B cell (primary cell): Measurements from ENCODE around the gene CLCA4. TPM values are rescaled to one million over a fixed set of nuclear protein-coding genes. Genes with fewer than 3 reads are reported as not detected.

ENCODE experiments used
- ATAC-seq: fragments of 200-7000 bp; cut with Tn5 transposase; one replicate; pipeline ENCODE4 v1.10.0; 2021; ENCODE audit warnings: low read depth, mild to moderate bottlenecking, moderate number of reproducible peaks, moderate library complexity
- CTCF ChIA-PET: fragments of 350-600 bp; sonication (Branson Sonifier 250); formaldehyde crosslinking; loops from one replicate; lab custom pipeline; 2021; ENCODE audit warnings: antibody characterized with exemption, inconsistent platforms; lab: Charles Lee
- POLR2A ChIA-PET: fragments of 350-600 bp; sonication (Branson Sonifier 250); formaldehyde crosslinking; loops from one replicate; lab custom pipeline; 2021; ENCODE audit warnings: antibody characterized with exemption; lab: Charles Lee
- DNase-seq: peaks from one replicate; pipeline ENCODE4 v3.0.0; 2013
- H2AFZ ChIP-seq: 2 replicates; pipeline ENCODE4 v1.6.1; 2012; ENCODE audit warnings: mild to moderate bottlenecking, low read depth, low read length; ENCODE audit not compliant: insufficient read depth, poor library complexity, severe bottlenecking
- H3K27ac ChIP-seq, 2 donors: 1 replicate in 1 of 2; 2 replicates in 1 of 2; pipeline ENCODE4 v1.5.1; 2012 to 2013; ENCODE audit warnings: low read length in 2 of 2, mild to moderate bottlenecking in 2 of 2, moderate library complexity in 1 of 2
- H3K27me3 ChIP-seq, 4 experiments: fragments of 200-600 bp in 1 of 4; sonication (generic) in 1 of 4; replicated peaks in 1 of 4; 1 replicate in 2 of 4; 2 replicates in 2 of 4; pipeline versions ENCODE4 v1.6.1 to v1.7.0; 2013 to 2016; ENCODE audit warnings: low read length in 3 of 4, mild to moderate bottlenecking in 2 of 4, mixed read lengths in 1 of 4, moderate library complexity in 1 of 4; ENCODE audit not compliant: insufficient read depth in 4 of 4, control insufficient read depth in 3 of 4; ENCODE audit errors: control extremely low read depth in 1 of 4
- H3K36me3 ChIP-seq, 2 experiments: replicated peaks in 1 of 2; 1 replicate in 1 of 2; 2 replicates in 1 of 2; pipeline versions ENCODE4 v1.6.1 to v1.7.1; 2013; ENCODE audit warnings: low read length in 1 of 2; ENCODE audit not compliant: insufficient read depth in 2 of 2, control insufficient read depth in 1 of 2; ENCODE audit errors: control extremely low read depth in 1 of 2, extremely low read depth in 1 of 2
- H3K4me1 ChIP-seq, 2 donors: fragments of 200-600 bp in 1 of 2; sonication (generic) in 1 of 2; 1 replicate in 1 of 2; 2 replicates in 1 of 2; pipeline versions ENCODE4 v1.5.1 to v1.6.1; 2013 to 2017; ENCODE audit warnings: low read length in 2 of 2; ENCODE audit not compliant: control insufficient read depth in 2 of 2, insufficient read depth in 2 of 2
- H3K4me2 ChIP-seq: replicated peaks from 2 replicates; pipeline ENCODE3; 2012; ENCODE audit warnings: mild to moderate bottlenecking, low read depth, low read length; ENCODE audit not compliant: poor library complexity, severe bottlenecking
- H3K4me3 ChIP-seq, 5 experiments: fragments of 200-600 bp in 1 of 5; sonication (generic) in 1 of 5; 1 replicate in 3 of 5; 2 replicates in 2 of 5; pipeline versions ENCODE4 v1.5.1 to v1.7.0; 2011 to 2016; ENCODE audit warnings: low read length in 4 of 5, mild to moderate bottlenecking in 4 of 5, low read depth in 2 of 5, control low read depth in 1 of 5, moderate library complexity in 1 of 5; ENCODE audit not compliant: insufficient read depth in 1 of 5; ENCODE audit errors: control extremely low read depth in 1 of 5, extremely low read depth in 1 of 5
- H3K79me2 ChIP-seq: fragments of 200-600 bp; sonication (generic); one replicate; pipeline ENCODE4 v1.6.0; 2016; ENCODE audit warnings: low read length; ENCODE audit not compliant: control insufficient read depth, insufficient read depth
- H3K9ac ChIP-seq: fragments of 200-600 bp; sonication (generic); 2 replicates; pipeline ENCODE4 v1.6.1; 2017; ENCODE audit warnings: mild to moderate bottlenecking, low read length, moderate library complexity
- H3K9me3 ChIP-seq, 3 donors: one replicate each; pipeline versions ENCODE4 v1.6.1 to v1.7.1; 2013; ENCODE audit warnings: low read length in 2 of 3; ENCODE audit not compliant: control insufficient read depth in 2 of 3, insufficient read depth in 1 of 3; ENCODE audit errors: control extremely low read depth in 1 of 3
- H4K20me1 ChIP-seq: 2 replicates; pipeline ENCODE4 v1.6.0; 2012; ENCODE audit warnings: mild to moderate bottlenecking, low read length; ENCODE audit not compliant: insufficient read depth, control insufficient read depth, poor library complexity, severe bottlenecking
- H3K27ac Mint-ChIP-seq: one replicate; pipeline ENCODE4 v1.8.0; 2021; ENCODE audit warnings: mixed read lengths
- H3K27me3 Mint-ChIP-seq: one replicate; pipeline ENCODE4 v1.8.0; 2021; ENCODE audit warnings: mixed read lengths
- H3K4me1 Mint-ChIP-seq: one replicate; pipeline ENCODE4 v1.8.0; 2021; ENCODE audit warnings: mixed read lengths
- H3K4me3 Mint-ChIP-seq: one replicate; pipeline ENCODE4 v1.8.0; 2021; ENCODE audit warnings: mixed read lengths
- H3K9me3 Mint-ChIP-seq: one replicate; pipeline ENCODE4 v1.8.0; 2022; ENCODE audit warnings: mixed read lengths; ENCODE audit not compliant: insufficient read depth
- CTCF ChIP-seq: fragments of 200-600 bp; IDR thresholded peaks from one replicate; pipeline ENCODE4 v1.8.0; 2022; ENCODE audit warnings: antibody characterized with exemption, mild to moderate bottlenecking
- EZH2 ChIP-seq: IDR thresholded peaks from 2 replicates; pipeline ENCODE4 v1.6.1; 2012; ENCODE audit warnings: borderline replicate concordance, low read depth, mild to moderate bottlenecking, moderate library complexity, low read length; ENCODE audit not compliant: insufficient read depth, poor library complexity, severe bottlenecking
- WGBS: methylation state at CpG from one replicate; pipeline ENCODE4 v1.1.5; 2013; ENCODE audit warnings: missing lambda C conversion rate; ENCODE audit not compliant: insufficient coverage; 5-methylcytosine and 5-hydroxymethylcytosine counted together
- intact Hi-C: fragments of 100-400 bp; cut with micrococcal nuclease; formaldehyde crosslinking; loops from one replicate; pipeline ENCODE4 v1.10.0; 2022
- polyA plus RNA-seq: library from polyadenylated mRNA; depleted of rRNA; stranded (reverse); fragments of >200 nt; gene quantifications from 2 replicates; pipeline ENCODE4 v1.2.3, GENCODE V29; 2012
- total RNA-seq, 2 donors: library from RNA; stranded (reverse); fragments of 120-200 nt in 1 of 2; gene quantifications; 1 replicate in 1 of 2; 2 replicates in 1 of 2; pipeline versions ENCODE4 v1.2.3 to v1.2.4, GENCODE V29; 2013 to 2022

CLCA4 gene
- total and polyA plus RNA-seq, 2 donors (not counting 1 experiment from before 2014, with no cell fraction given) = not detected

GRCh38 chr1:86621286-86621685 lies 74.4 kb downstream of the CLCA4 start:
- H3K9ac ChIP-seq = no peak overlapping the region
- intact Hi-C loops = no loop called here
- H3K4me2 ChIP-seq = no peak overlapping the region
- no peak overlapping the region for H3K4me3 Mint-ChIP-seq
- CTCF ChIA-PET = interaction anchor here (0.6 to 3.3 kb wide), 4 partner anchors 67 to 124 kb away, joined by 3 to 15 read pairs (median 4); partner anchors contain the start of gene SH3GLB1
- TF ChIP-seq CTCF (no peak), EZH2 (no peak)
- peaks cover 26% of the 10 kb centered on the region for H3K4me1 Mint-ChIP-seq
- H3K36me3 ChIP-seq = no peaks in the 10 kb centered on the region
- no peak overlapping the region for H3K27ac ChIP-seq
- H3K9me3 Mint-ChIP-seq = peaks cover 5% of the 10 kb centered on the region
- WGBS = no CpG with 5 or more reads among the region's 1 CpG
- H3K4me3 ChIP-seq = no peak overlapping the region
- DNase-seq (no peak), ATAC-seq (no peak)
- H3K27me3 Mint-ChIP-seq = no peaks in the 10 kb centered on the region
- H2AFZ ChIP-seq = no peak overlapping the region
- no peak overlapping the region for H3K27ac Mint-ChIP-seq
- POLR2A ChIA-PET = no interaction called here
- peaks cover 0 to 5% (median 0%) of the 10 kb centered on the region in 4 experiments for H3K27me3 ChIP-seq
- H3K4me1 ChIP-seq = peaks cover 16 to 18% of the 10 kb centered on the region in 2 donors
- no peaks in the 10 kb centered on the region for H3K79me2 ChIP-seq
- H4K20me1 ChIP-seq = no peaks in the 10 kb centered on the region
- H3K9me3 ChIP-seq = peaks cover 0 to 5% (median 0%) of the 10 kb centered on the region in 3 donors

Other genes with a start within 250 kb of the CLCA4 start
- 61.3 and 65.9 TPM in 2 replicates for gene ODF2L, start 150.8 kb upstream of the CLCA4 start, total RNA-seq
- gene ODF2L, start 150.8 kb upstream of the CLCA4 start, polyA plus RNA-seq = 13.0 and 15.9 TPM in 2 replicates
- not detected in 2 replicates for gene CLCA2, start 122.9 kb upstream of the CLCA4 start, total RNA-seq
- not detected in 2 replicates for gene CLCA2, start 122.9 kb upstream of the CLCA4 start, polyA plus RNA-seq
- not detected in 2 replicates for gene CLCA1, start 78.2 kb upstream of the CLCA4 start, total RNA-seq
- not detected in 2 replicates for gene CLCA1, start 78.2 kb upstream of the CLCA4 start, polyA plus RNA-seq
- gene SH3GLB1, start 157.5 kb downstream of the CLCA4 start, total RNA-seq = 55.3 and 57.3 TPM in 2 replicates
- gene SH3GLB1, start 157.5 kb downstream of the CLCA4 start, polyA plus RNA-seq = 13.2 and 15.4 TPM in 2 replicates